Measurements from ENCODE around the gene DSC1.

GRCh38 chr18:31176531-31176930 lies 13.9 kb upstream of the DSC1 start:
- no peak for TF ChIP-seq GATA2 (IDR thresholded peaks at IDR 0.05; ENCODE audit: low read depth, low read length)
- no peak for TF ChIP-seq GATA3 (IDR thresholded peaks at IDR 0.05; ENCODE audit: low read depth, low read length)

All from SH-SY5Y (cell line).